Neural progenitor cell (in vitro differentiated cells): ENCODE results near the gene NAT10. TPM values are rescaled to one million over a fixed set of nuclear protein-coding genes. Genes with fewer than 3 reads are reported as not detected.

Experiments
- DNase-seq: peaks from one replicate; pipeline ENCODE4 v3.0.0-alpha.2; 2016; ENCODE audit warnings: low spot score
- H2AFZ ChIP-seq: fragments of 200-600 bp; sonication (generic); replicated peaks from 2 replicates; pipeline ENCODE4 v1.6.1; 2016; ENCODE audit warnings: antibody characterized with exemption
- H3F3A ChIP-seq: fragments of 200-600 bp; sonication (generic); 2 replicates; pipeline ENCODE4 v1.6.1; 2016; ENCODE audit warnings: antibody characterized with exemption, low read depth
- H3K27ac ChIP-seq: fragments of 200-600 bp; sonication (generic); 2 replicates; pipeline ENCODE4 v1.5.1; 2016; ENCODE audit warnings: mild to moderate bottlenecking
- H3K27me3 ChIP-seq: fragments of 200-600 bp; sonication (generic); 2 replicates; pipeline ENCODE4 v1.6.1; 2016; ENCODE audit warnings: mild to moderate bottlenecking, moderate library complexity
- H3K36me3 ChIP-seq: fragments of 200-600 bp; sonication (generic); 2 replicates; pipeline ENCODE4 v1.5.1; 2016
- H3K4me1 ChIP-seq: fragments of 200-600 bp; sonication (generic); 2 replicates; pipeline ENCODE4 v1.6.1; 2016; ENCODE audit warnings: mixed run types
- H3K4me2 ChIP-seq: fragments of 200-600 bp; sonication (generic); 2 replicates; pipeline ENCODE4 v1.6.1; 2016
- H3K4me3 ChIP-seq: fragments of 200-600 bp; sonication (generic); 2 replicates; pipeline ENCODE4 v1.5.1; 2016
- H3K79me2 ChIP-seq: fragments of 200-600 bp; sonication (generic); 2 replicates; pipeline ENCODE4 v1.6.1; 2016; ENCODE audit warnings: low read depth
- H3K9ac ChIP-seq: fragments of 200-600 bp; sonication (generic); 2 replicates; pipeline ENCODE4 v1.6.1; 2016
- H3K9me3 ChIP-seq: fragments of 200-600 bp; sonication (generic); 2 replicates; pipeline ENCODE4 v1.5.1; 2016; ENCODE audit warnings: low read depth
- H4K20me1 ChIP-seq: fragments of 200-600 bp; sonication (generic); 2 replicates; pipeline ENCODE4 v1.6.1; 2016; ENCODE audit warnings: low read depth
- H3K27ac Mint-ChIP-seq: 3 replicates; pipeline ENCODE4 v1.8.0; 2021; ENCODE audit warnings: mixed read lengths
- H3K27me3 Mint-ChIP-seq: 2 replicates; pipeline ENCODE4 v1.8.0; 2022; ENCODE audit warnings: low read depth, mild to moderate bottlenecking, inconsistent platforms, moderate library complexity, mixed read lengths; ENCODE audit not compliant: insufficient read depth
- H3K36me3 Mint-ChIP-seq: 3 replicates; pipeline ENCODE4 v1.8.0; 2021; ENCODE audit warnings: mixed read lengths
- H3K4me1 Mint-ChIP-seq: 3 replicates; pipeline ENCODE4 v1.8.0; 2021; ENCODE audit warnings: mixed read lengths
- H3K4me3 Mint-ChIP-seq: 3 replicates; pipeline ENCODE4 v1.8.0; 2021; ENCODE audit warnings: mild to moderate bottlenecking, moderate library complexity, mixed read lengths
- H3K9me3 Mint-ChIP-seq: 3 replicates; pipeline ENCODE4 v1.8.0; 2020; ENCODE audit warnings: mixed read lengths
- CTCF ChIP-seq: fragments of 200-600 bp; sonication (generic); IDR thresholded peaks from 2 replicates; pipeline ENCODE4 v1.5.1; 2017; ENCODE audit warnings: antibody characterized with exemption, mild to moderate bottlenecking
- EZH2 ChIP-seq: fragments of 200-600 bp; sonication (generic); IDR thresholded peaks from 2 replicates; pipeline ENCODE4 v1.6.1; 2017; ENCODE audit warnings: antibody characterized with exemption, mild to moderate bottlenecking, moderate library complexity
- EZH2phosphoT487 ChIP-seq: fragments of 200-600 bp; sonication (generic); IDR thresholded peaks from 2 replicates; pipeline ENCODE4 v1.6.1; 2017; ENCODE audit warnings: antibody characterized with exemption
- total RNA-seq: library from RNA; depleted of rRNA; stranded (reverse); fragments of >200 nt; gene quantifications from 2 replicates; pipeline ENCODE4 v1.2.3, GENCODE V29; 2015; ENCODE audit warnings: low replicate concordance

Gene NAT10
- total RNA-seq, 1 donor from 2014 or later: 42.9 TPM

DNA sequence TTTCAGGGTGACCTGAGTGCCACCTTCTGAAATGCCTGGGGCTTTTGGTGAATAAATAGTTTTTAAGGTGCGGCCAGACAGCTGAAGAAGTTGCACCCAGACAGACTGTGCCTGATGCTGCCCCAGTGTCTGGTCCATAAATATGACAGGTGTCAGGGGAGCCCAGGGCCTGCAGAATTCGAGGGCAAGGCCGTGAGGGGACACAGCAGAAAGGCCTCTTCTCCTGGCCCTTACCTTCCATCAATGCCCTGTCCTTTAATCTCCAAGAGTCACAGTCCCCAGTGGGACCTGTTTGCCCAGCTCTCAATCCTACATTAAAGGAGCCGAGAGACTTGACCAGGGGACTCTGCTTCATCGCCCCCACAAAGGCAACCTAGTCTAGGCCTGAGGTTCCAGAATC lies 45.7 kb downstream of the NAT10 start:
- no peak for DNase-seq
- peaks cover 3% of the 10 kb centered on the region for H3K27me3 Mint-ChIP-seq
- Histone ChIP-seq H2AFZ (no peak overlapping the region), H3K4me1 (no peaks in the 10 kb centered on the region), H3K4me2 (no peak overlapping the region), H3K27me3 (no peaks in the 10 kb centered on the region), H3K79me2 (no peaks in the 10 kb centered on the region), H3K27ac (no peak overlapping the region), H4K20me1 (peaks cover 3% of the 10 kb centered on the region), H3K9ac (no peak overlapping the region), H3K4me3 (no peak overlapping the region), H3K36me3 (no peaks in the 10 kb centered on the region), H3K9me3 (no peaks in the 10 kb centered on the region), H3F3A (no peaks in the 10 kb centered on the region)
- peaks cover 20% of the 10 kb centered on the region for H3K4me1 Mint-ChIP-seq
- no peak for TF ChIP-seq EZH2phosphoT487
- no peak for TF ChIP-seq CTCF
- TF ChIP-seq EZH2: no peak
- no peak overlapping the region for H3K4me3 Mint-ChIP-seq
- no peaks in the 10 kb centered on the region for H3K9me3 Mint-ChIP-seq
- H3K27ac Mint-ChIP-seq: no peak overlapping the region
- H3K36me3 Mint-ChIP-seq: peaks cover 16% of the 10 kb centered on the region

- peak overlapping the region; percentile 65 for H3K27ac Mint-ChIP-seq
- no peaks in the 10 kb centered on the region for H3F3A ChIP-seq
- no peak for TF ChIP-seq EZH2phosphoT487
- TF ChIP-seq CTCF: no peak
- no peak for TF ChIP-seq EZH2
- no peaks in the 10 kb centered on the region for H3K79me2 ChIP-seq
- no peaks in the 10 kb centered on the region for H4K20me1 ChIP-seq
- H3K36me3 Mint-ChIP-seq: peaks cover 10% of the 10 kb centered on the region
- no peak overlapping the region for H3K27ac ChIP-seq
- H3K4me2 ChIP-seq: no peak overlapping the region
- H3K4me1 Mint-ChIP-seq: peaks cover 20% of the 10 kb centered on the region
- H3K9me3 Mint-ChIP-seq: no peaks in the 10 kb centered on the region
- DNase-seq: no peak
- H3K27me3 Mint-ChIP-seq: no peaks in the 10 kb centered on the region
- H3K9me3 ChIP-seq: no peaks in the 10 kb centered on the region
- H3K4me1 ChIP-seq: no peaks in the 10 kb centered on the region
- no peak overlapping the region for H3K9ac ChIP-seq
- no peaks in the 10 kb centered on the region for H3K36me3 ChIP-seq
- no peak overlapping the region for H3K4me3 Mint-ChIP-seq
- no peak overlapping the region for H3K4me3 ChIP-seq
- no peaks in the 10 kb centered on the region for H3K27me3 ChIP-seq
- no peak overlapping the region for H2AFZ ChIP-seq
These were observed 46.8 kb downstream of the NAT10 start for GRCh38 chr11:34151916-34152845.

GRCh38 chr11:34154059-34154875 lies 48.8 kb downstream of the NAT10 start:
- no peak overlapping the region for H3K9ac ChIP-seq
- H3K79me2 ChIP-seq: no peaks in the 10 kb centered on the region
- H3K4me2 ChIP-seq: no peak overlapping the region
- DNase-seq: no peak
- Mint-ChIP-seq H3K9me3 (no peaks in the 10 kb centered on the region), H3K27me3 (peaks cover 4% of the 10 kb centered on the region), H3K4me1 (peaks cover 4% of the 10 kb centered on the region), H3K4me3 (no peak overlapping the region), H3K27ac (no peak overlapping the region), H3K36me3 (peaks cover 11% of the 10 kb centered on the region)
- H3F3A ChIP-seq: no peaks in the 10 kb centered on the region
- no peaks in the 10 kb centered on the region for H3K4me1 ChIP-seq
- no peaks in the 10 kb centered on the region for H3K27me3 ChIP-seq
- TF ChIP-seq EZH2 (no peak), CTCF (no peak), EZH2phosphoT487 (no peak)
- H4K20me1 ChIP-seq: no peaks in the 10 kb centered on the region
- no peak overlapping the region for H3K4me3 ChIP-seq
- no peak overlapping the region for H3K27ac ChIP-seq
- H2AFZ ChIP-seq: no peak overlapping the region
- H3K36me3 ChIP-seq: no peaks in the 10 kb centered on the region
- H3K9me3 ChIP-seq: no peaks in the 10 kb centered on the region
